Measurements from ENCODE around the gene AUTS2. TPM values are rescaled to one million over a fixed set of nuclear protein-coding genes. Genes with fewer than 3 reads are reported as not detected.

Gene AUTS2
- total RNA-seq, 1 experiment from 2014 or later, result 256 TPM

DNA sequence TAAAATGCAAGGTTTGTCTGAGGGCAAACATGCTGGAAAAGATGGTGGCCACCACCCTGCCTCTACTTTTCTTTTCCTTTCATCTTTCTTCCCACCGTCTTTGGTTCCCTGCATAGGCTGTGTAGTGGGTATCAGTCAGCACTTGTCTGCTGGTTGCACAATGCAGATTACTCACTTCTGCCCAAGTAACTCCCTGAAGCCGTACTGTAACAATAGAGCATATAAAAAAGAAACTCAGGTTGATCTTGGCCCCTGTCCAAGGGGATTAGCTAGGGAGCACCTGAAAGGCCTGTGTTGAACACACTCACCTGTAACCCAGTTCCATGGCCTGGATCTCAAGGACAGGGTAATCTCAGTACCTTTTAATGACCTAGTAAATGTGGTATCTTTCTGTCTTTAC is 1000.7 kb downstream of the AUTS2 start:
- DNase-seq, result no peak
- Histone ChIP-seq H3K14ac (ENCODE audit: insufficient read depth, low read length) (no peak overlapping the region), H3K4me1 (ENCODE audit: insufficient read depth, low read length) (no peaks in the 10 kb centered on the region; the same call in 1 of the 2 replicates), H2BK20ac (ENCODE audit: low read depth, low read length, poor library complexity, severe bottlenecking) (no peak overlapping the region), H2BK12ac (ENCODE audit: insufficient read length, low read depth, low read length) (no peak overlapping the region), H3T11ph (ENCODE audit: low read length) (no peak overlapping the region), H3K18ac (ENCODE audit: insufficient read length, low read depth, low read length) (no peak overlapping the region), H2BK15ac (ENCODE audit: low read depth, low read length) (no peak overlapping the region), H3K9ac (ENCODE audit: extremely low read depth, insufficient read length, low read length) (no peak overlapping the region), H3K79me1 (ENCODE audit: insufficient read depth, low read depth, low read length, poor library complexity, severe bottlenecking) (no peaks in the 10 kb centered on the region), H2AK5ac (ENCODE audit: insufficient read length, low read length) (no peak overlapping the region), H2AFZ (ENCODE audit: low read length) (no peak overlapping the region), H4K20me1 (ENCODE audit: control insufficient read depth, insufficient read depth, insufficient read length) (no peaks in the 10 kb centered on the region), H3K4ac (ENCODE audit: low read depth, low read length) (no peak overlapping the region), H3K27me3 (ENCODE audit: insufficient read depth, low read length) (peaks cover 25% of the 10 kb centered on the region; the same call in 1 of the 2 replicates), H3K23ac (ENCODE audit: insufficient read length, low read depth, low read length) (no peak overlapping the region), H2BK5ac (ENCODE audit: insufficient read length, low read length) (no peak overlapping the region), H4K5ac (ENCODE audit: insufficient read length, low read depth, low read length) (no peak overlapping the region), H3K79me2 (ENCODE audit: insufficient read depth, low read length) (no peaks in the 10 kb centered on the region), H2BK120ac (ENCODE audit: low read depth, low read length, poor library complexity, severe bottlenecking) (no peak overlapping the region), H4K91ac (ENCODE audit: insufficient read length, low read depth, low read length) (no peak overlapping the region), H3K4me2 (ENCODE audit: insufficient read depth, insufficient read length, low read length) (no peak overlapping the region), H4K8ac (replicated peaks; ENCODE audit: insufficient read length, low read depth, low read length) (no peak overlapping the region), H3K9me3 (ENCODE audit: control insufficient read depth, low read depth, low read length) (no peaks in the 10 kb centered on the region), H3K27ac (ENCODE audit: insufficient read length, low read depth, low read length) (no peak overlapping the region), H3K56ac (ENCODE audit: insufficient read length, low read depth, low read length) (no peak overlapping the region), H3K23me2 (ENCODE audit: insufficient read length, low read depth, low read length, poor library complexity, severe bottlenecking) (peaks cover 5% of the 10 kb centered on the region)
- TF ChIP-seq, protein P1, sequence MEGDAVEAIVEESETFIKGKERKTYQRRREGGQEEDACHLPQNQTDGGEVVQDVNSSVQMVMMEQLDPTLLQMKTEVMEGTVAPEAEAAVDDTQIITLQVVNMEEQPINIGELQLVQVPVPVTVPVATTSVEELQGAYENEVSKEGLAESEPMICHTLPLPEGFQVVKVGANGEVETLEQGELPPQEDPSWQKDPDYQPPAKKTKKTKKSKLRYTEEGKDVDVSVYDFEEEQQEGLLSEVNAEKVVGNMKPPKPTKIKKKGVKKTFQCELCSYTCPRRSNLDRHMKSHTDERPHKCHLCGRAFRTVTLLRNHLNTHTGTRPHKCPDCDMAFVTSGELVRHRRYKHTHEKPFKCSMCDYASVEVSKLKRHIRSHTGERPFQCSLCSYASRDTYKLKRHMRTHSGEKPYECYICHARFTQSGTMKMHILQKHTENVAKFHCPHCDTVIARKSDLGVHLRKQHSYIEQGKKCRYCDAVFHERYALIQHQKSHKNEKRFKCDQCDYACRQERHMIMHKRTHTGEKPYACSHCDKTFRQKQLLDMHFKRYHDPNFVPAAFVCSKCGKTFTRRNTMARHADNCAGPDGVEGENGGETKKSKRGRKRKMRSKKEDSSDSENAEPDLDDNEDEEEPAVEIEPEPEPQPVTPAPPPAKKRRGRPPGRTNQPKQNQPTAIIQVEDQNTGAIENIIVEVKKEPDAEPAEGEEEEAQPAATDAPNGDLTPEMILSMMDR (conservative IDR thresholded peaks at IDR 0.05), result no peak
- peaks cover 7 to 13% (median 7%) of the 10 kb centered on the region in 3 experiments; a peak in 6 of 7 replicates for H3K36me3 Mint-ChIP-seq (ENCODE audit: insufficient read depth in 1 of 3, low read depth in 3 of 3)
- peaks cover 86% of the 10 kb centered on the region for H3K27me3 Mint-ChIP-seq (ENCODE audit: low read depth)
- no peak overlapping the region; a peak in 1 of 7 replicates for H3K27ac Mint-ChIP-seq
- H3K4me1 Mint-ChIP-seq, result peaks cover 33 to 46% of the 10 kb centered on the region in 2 experiments
- peaks cover 8% of the 10 kb centered on the region in 2 experiments for H3K9me3 Mint-ChIP-seq
- no peak overlapping the region for H3K4me3 Mint-ChIP-seq
- no CpG with 5 or more reads among the region's 2 CpGs for WGBS (ENCODE audit: extremely low coverage, insufficient read length, low lambda C conversion rate)

All from H9 (cell line).